ENCODE measurements around the gene CD48.
"Not testable (repeated sequence)": the region's sequence is repeated elsewhere in the genome, so short reads cannot be mapped to it uniquely, and the experiment has no call there.

The CD48 gene

GRCh38 chr1:160711276-160711601 is 383 bp downstream of the CD48 start:
- no peak overlapping the region for H3K4me3 Mint-ChIP-seq
- no peaks in the 10 kb centered on the region for H3K36me3 Mint-ChIP-seq
- H3K27me3 Mint-ChIP-seq = no peaks in the 10 kb centered on the region
- ATAC-seq = no peak
- H3K9me3 Mint-ChIP-seq = no peaks in the 10 kb centered on the region
- H3K27ac Mint-ChIP-seq = no peak overlapping the region
- H3K4me1 Mint-ChIP-seq = peaks cover 16% of the 10 kb centered on the region

DNA sequence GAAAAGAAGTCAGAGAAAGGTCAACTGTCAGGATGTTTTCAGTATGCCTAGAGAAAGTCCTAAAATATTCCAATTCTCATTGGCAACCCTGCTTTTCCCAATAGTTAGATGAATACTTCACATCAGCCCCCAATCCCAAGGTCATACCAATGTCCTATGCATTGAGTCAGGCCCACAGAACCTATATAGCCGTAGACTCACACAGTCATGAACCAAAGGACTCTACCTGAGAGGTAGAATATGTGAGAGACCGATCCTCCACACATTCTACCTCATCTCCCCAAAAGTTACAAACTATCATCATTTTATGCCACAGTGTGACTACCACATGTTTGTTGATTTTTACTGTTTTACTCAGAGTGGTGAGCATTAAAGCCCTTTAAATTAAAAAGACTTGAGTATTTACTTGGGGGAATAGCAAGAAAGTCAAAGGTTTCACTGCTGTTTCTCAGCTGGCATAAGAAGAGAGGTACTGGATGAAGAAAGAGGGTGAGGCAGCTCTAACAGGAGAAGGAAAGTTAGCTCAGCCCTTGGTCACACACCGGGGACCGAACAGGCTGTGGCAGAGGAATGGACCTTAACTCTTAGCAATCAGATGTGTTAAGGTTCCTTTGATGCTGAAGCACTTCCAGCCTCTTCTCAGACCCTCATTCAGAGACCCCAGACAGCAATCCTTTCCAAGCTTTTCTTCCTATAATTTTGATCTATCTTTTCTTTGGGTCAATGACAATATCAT is 937 bp downstream of the CD48 start:
- Mint-ChIP-seq H3K4me1 (peaks cover 18% of the 10 kb centered on the region), H3K4me3 (no peak overlapping the region)
- no peak for ATAC-seq

GRCh38 chr1:160709715-160710114 is 1.9 kb downstream of the CD48 start:
- Mint-ChIP-seq H3K27ac (no peak overlapping the region), H3K9me3 (no peaks in the 10 kb centered on the region), H3K36me3 (peaks cover 6% of the 10 kb centered on the region)

More for the DNA sequence above, 937 bp downstream of the CD48 start:
- Mint-ChIP-seq H3K27ac (no peak overlapping the region), H3K27me3 (no peaks in the 10 kb centered on the region), H3K9me3 (no peaks in the 10 kb centered on the region), H3K36me3 (no peaks in the 10 kb centered on the region)

GRCh38 chr1:160708801-160709200 is 2.8 kb downstream of the CD48 start:
- Mint-ChIP-seq H3K27me3 (no peaks in the 10 kb centered on the region), H3K27ac (no peak overlapping the region), H3K4me3 (no peak overlapping the region), H3K9me3 (no peaks in the 10 kb centered on the region), H3K36me3 (peaks cover 14% of the 10 kb centered on the region), H3K4me1 (peaks cover 37% of the 10 kb centered on the region)
- ATAC-seq = peak; percentile 10

More at GRCh38 chr1:160709715-160710114, 1.9 kb downstream of the CD48 start:
- ATAC-seq = no peak
- H3K4me1 Mint-ChIP-seq = peaks cover 28% of the 10 kb centered on the region
- no peaks in the 10 kb centered on the region for H3K27me3 Mint-ChIP-seq
- no peak overlapping the region for H3K4me3 Mint-ChIP-seq

- no peak overlapping the region for H3K4me3 Mint-ChIP-seq
- H3K27me3 Mint-ChIP-seq = no peaks in the 10 kb centered on the region
- H3K9me3 Mint-ChIP-seq = no peaks in the 10 kb centered on the region
- no peak overlapping the region for H3K27ac Mint-ChIP-seq
- peaks cover 21% of the 10 kb centered on the region for H3K36me3 Mint-ChIP-seq
- H3K4me1 Mint-ChIP-seq = peaks cover 40% of the 10 kb centered on the region
- ATAC-seq = peak; percentile 74
These were observed 3.5 kb downstream of the CD48 start for GRCh38 chr1:160708118-160708517.

GRCh38 chr1:160707236-160708064 is 4.2 kb downstream of the CD48 start:
- Mint-ChIP-seq H3K27me3 (no peaks in the 10 kb centered on the region), H3K36me3 (peaks cover 26% of the 10 kb centered on the region), H3K4me1 (peaks cover 40% of the 10 kb centered on the region), H3K4me3 (no peak overlapping the region), H3K9me3 (no peaks in the 10 kb centered on the region), H3K27ac (no peak overlapping the region)
- no peak for ATAC-seq

DNA sequence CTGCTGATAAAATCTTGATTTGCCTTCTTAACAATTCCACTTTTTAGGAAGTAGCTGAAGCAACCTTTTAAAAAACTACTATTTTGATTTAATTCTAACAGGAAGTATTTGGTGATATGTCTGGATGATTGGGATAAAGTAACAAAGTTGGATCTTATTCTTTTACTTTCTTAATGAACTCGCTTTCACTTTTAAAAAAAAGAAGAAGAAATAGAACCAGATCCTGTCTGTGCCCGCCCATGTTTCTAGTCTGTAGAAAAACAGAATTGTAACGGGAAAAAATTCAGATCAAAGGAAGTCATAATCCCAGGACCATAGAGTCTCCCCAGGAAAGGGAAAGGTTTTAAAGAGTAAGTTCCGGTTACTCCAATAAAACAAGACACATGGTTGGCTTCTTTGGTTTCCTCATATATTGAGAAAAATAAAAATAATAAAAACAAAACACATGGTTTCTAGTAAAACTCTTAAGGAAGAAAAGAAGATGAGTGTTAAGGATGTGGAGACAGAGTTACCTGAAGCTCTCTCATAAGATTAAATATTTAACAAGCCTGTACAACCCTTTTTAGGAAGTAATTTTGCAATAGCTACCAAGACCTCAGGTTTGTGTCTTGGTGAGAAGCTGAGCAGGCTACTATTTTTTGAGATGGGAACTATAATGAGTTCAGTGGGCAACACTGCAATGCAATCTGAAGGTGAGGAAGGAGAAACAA is 4.9 kb downstream of the CD48 start:
- no peak overlapping the region for H3K4me3 Mint-ChIP-seq
- H3K27me3 Mint-ChIP-seq = no peaks in the 10 kb centered on the region
- peaks cover 32% of the 10 kb centered on the region for H3K36me3 Mint-ChIP-seq
- no peaks in the 10 kb centered on the region for H3K9me3 Mint-ChIP-seq
- no peak overlapping the region for H3K27ac Mint-ChIP-seq
- ATAC-seq = no peak
- peaks cover 42% of the 10 kb centered on the region for H3K4me1 Mint-ChIP-seq

DNA sequence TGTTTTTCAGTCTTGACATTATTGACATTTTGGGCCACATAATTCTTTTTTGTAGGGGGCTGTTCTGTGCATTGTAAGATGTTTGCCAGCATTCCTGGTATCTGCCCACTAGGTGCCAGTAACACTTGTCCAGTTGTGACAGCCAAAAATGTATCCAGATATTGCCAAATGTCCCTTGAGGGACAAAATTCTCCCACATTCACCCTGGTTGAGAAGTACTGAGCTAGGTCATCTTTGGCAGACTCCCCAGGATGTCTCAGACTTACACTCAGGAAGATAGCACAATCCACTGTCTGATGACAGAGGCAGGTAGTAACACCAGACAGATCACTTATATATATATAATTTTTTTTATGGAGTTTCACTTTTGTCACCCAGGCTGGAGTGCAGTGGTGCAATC is 5.9 kb downstream of the CD48 start:
- no peaks in the 10 kb centered on the region for H3K9me3 Mint-ChIP-seq
- no peak for ATAC-seq
- peaks cover 42% of the 10 kb centered on the region for H3K4me1 Mint-ChIP-seq
- no peaks in the 10 kb centered on the region for H3K27me3 Mint-ChIP-seq
- no peak overlapping the region for H3K4me3 Mint-ChIP-seq
- H3K36me3 Mint-ChIP-seq = peaks cover 32% of the 10 kb centered on the region
- peak overlapping the region; percentile 56 for H3K27ac Mint-ChIP-seq

DNA sequence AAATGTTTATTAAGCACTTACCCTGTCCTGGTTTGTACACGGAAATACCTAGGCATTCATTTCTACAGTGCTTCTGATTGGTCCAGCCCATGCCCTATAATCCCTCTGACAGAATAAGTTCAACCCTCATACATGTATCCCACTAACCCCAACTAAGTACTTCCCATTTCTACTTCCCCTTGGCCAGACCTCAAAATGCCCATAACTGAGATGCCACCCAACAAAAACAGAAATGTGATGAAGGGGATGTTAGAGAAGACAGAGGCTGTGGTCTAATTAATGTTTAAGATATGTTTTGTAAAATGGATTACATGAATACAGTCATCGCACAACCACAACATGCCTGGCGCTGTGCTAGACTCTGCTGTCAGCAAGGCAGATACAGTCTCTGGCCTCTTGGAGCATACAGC is 6.4 kb downstream of the CD48 start:
- H3K9me3 Mint-ChIP-seq = not testable (repeated sequence)
- H3K4me3 Mint-ChIP-seq = peak overlapping the region; percentile 6

GRCh38 chr1:160704250-160704649 is 7.4 kb downstream of the CD48 start:
- peak overlapping the region; percentile 49 for H3K4me3 Mint-ChIP-seq
- H3K4me1 Mint-ChIP-seq = peaks cover 55% of the 10 kb centered on the region
- peak overlapping the region; percentile 56 for H3K27ac Mint-ChIP-seq
- no peaks in the 10 kb centered on the region for H3K9me3 Mint-ChIP-seq
- ATAC-seq = peak; percentile 73
- H3K36me3 Mint-ChIP-seq = peaks cover 32% of the 10 kb centered on the region
- H3K27me3 Mint-ChIP-seq = no peaks in the 10 kb centered on the region

More for the DNA sequence above, 6.4 kb downstream of the CD48 start:
- ATAC-seq = peak; percentile 61
- peaks cover 47% of the 10 kb centered on the region for H3K4me1 Mint-ChIP-seq
- H3K36me3 Mint-ChIP-seq = peaks cover 32% of the 10 kb centered on the region
- peak overlapping the region; percentile 56 for H3K27ac Mint-ChIP-seq
- not testable (repeated sequence) for H3K27me3 Mint-ChIP-seq

GRCh38 chr1:160702100-160702499 is 9.5 kb downstream of the CD48 start:
- H3K36me3 Mint-ChIP-seq = peaks cover 38% of the 10 kb centered on the region
- H3K9me3 Mint-ChIP-seq = no peaks in the 10 kb centered on the region
- peak overlapping the region; percentile 56 for H3K27ac Mint-ChIP-seq
- H3K27me3 Mint-ChIP-seq = no peaks in the 10 kb centered on the region
- peaks cover 64% of the 10 kb centered on the region for H3K4me1 Mint-ChIP-seq
- no peak for ATAC-seq
- no peak overlapping the region for H3K4me3 Mint-ChIP-seq

- Mint-ChIP-seq H3K4me1 (peaks cover 50% of the 10 kb centered on the region), H3K27ac (peak overlapping the region; percentile 66), H3K36me3 (peaks cover 46% of the 10 kb centered on the region)
- H3K9me3 Mint-ChIP-seq, H3K4me3 Mint-ChIP-seq, ATAC-seq, H3K27me3 Mint-ChIP-seq: not testable (repeated sequence)
These were observed 19.2 kb downstream of the CD48 start for GRCh38 chr1:160692390-160692789.

DNA sequence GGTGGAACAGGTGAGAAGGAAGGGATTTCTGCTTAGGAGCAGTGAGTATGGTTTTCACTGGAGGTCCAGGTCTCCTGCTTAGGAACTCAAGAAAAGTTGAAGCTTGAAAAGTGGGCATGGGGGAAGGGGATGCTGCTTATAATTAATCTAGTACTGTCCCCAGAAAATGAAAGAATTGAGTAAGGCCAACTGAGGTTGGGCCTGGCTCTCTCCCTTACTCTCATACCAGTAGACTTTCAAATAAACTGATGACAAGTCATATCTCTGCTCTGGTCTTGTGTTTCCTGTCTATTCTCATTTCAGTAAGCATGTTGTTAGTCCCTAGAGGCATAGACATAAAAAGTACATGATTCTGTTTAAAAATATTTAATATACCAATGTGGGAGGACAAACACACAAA is 26.4 kb downstream of the CD48 start:
- H3K4me1 Mint-ChIP-seq = peaks cover 69% of the 10 kb centered on the region
- H3K27ac Mint-ChIP-seq = peak overlapping the region; percentile 75
- peaks cover 2% of the 10 kb centered on the region for H3K9me3 Mint-ChIP-seq
- peak; percentile 81 for ATAC-seq
- H3K36me3 Mint-ChIP-seq = peaks cover 79% of the 10 kb centered on the region
- no peak overlapping the region for H3K4me3 Mint-ChIP-seq
- no peaks in the 10 kb centered on the region for H3K27me3 Mint-ChIP-seq

GRCh38 chr1:160682983-160683865 is 28.4 kb downstream of the CD48 start:
- Mint-ChIP-seq H3K27ac (peak overlapping the region; percentile 75), H3K36me3 (peaks cover 80% of the 10 kb centered on the region), H3K4me3 (peak overlapping the region; percentile 22), H3K4me1 (peaks cover 62% of the 10 kb centered on the region), H3K27me3 (no peaks in the 10 kb centered on the region), H3K9me3 (peaks cover 2% of the 10 kb centered on the region)
- ATAC-seq = peak; percentile 53

DNA sequence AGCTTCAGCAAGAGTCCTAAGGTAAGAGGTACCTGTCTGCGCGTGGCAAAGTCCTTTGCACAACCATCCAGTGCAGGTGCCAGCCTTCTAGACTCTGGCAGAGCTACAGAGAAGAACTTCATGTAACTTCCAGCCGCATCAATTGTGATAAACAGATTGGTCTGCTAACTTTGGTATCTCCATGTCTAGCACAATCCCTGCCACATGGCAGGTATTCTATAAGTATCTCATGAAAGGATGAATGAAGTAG is 29.8 kb downstream of the CD48 start:
- peak overlapping the region; percentile 75 for H3K27ac Mint-ChIP-seq
- ATAC-seq = no peak
- peaks cover 67% of the 10 kb centered on the region for H3K4me1 Mint-ChIP-seq
- H3K27me3 Mint-ChIP-seq = no peaks in the 10 kb centered on the region
- H3K9me3 Mint-ChIP-seq = no peaks in the 10 kb centered on the region
- H3K4me3 Mint-ChIP-seq = no peak overlapping the region
- H3K36me3 Mint-ChIP-seq = peaks cover 79% of the 10 kb centered on the region
